Caco-2 (cell line): ENCODE results near the gene TTC28. TPM values are rescaled to one million over a fixed set of nuclear protein-coding genes. Genes with fewer than 3 reads are reported as not detected.

ENCODE experiments used
- BruUV-seq: library from RNA; stranded (reverse); fragments of 400-500 nt; replicated peaks from 2 replicates; lab custom pipeline; 2021; lab: Mats Ljungman, UMichigan
- CTCF ChIA-PET: fragments of 300-600 bp; sonication (Branson Sonifier 250); formaldehyde crosslinking; loops from one replicate; lab custom pipeline; 2022; ENCODE audit warnings: antibody characterized with exemption; lab: Charles Lee
- POLR2A ChIA-PET: fragments of 300-600 bp; sonication (Branson Sonifier 250); formaldehyde crosslinking; loops from one replicate; lab custom pipeline; 2022; ENCODE audit warnings: antibody characterized with exemption; lab: Charles Lee
- DNase-seq, 2 experiments: peaks; one replicate each; pipeline versions ENCODE4 v3.0.0 to v3.0.0-alpha.2; 2020 to 2022
- H3K27me3 ChIP-seq: replicated peaks from 2 replicates; pipeline ENCODE4 v1.6.0; 2011; ENCODE audit warnings: low read length; ENCODE audit not compliant: control insufficient read depth, insufficient read depth
- H3K36me3 ChIP-seq: 2 replicates; pipeline ENCODE4 v1.5.1; 2011; ENCODE audit warnings: low read length; ENCODE audit not compliant: control insufficient read depth, insufficient read depth
- H3K4me1 ChIP-seq: fragments of 250-450 bp; sonication (Bioruptor Pico); 2 replicates; pipeline ENCODE4 v1.5.1; 2020; ENCODE audit warnings: mild to moderate bottlenecking
- H3K4me3 ChIP-seq: 2 replicates; pipeline ENCODE4 v1.5.1; 2011; ENCODE audit warnings: low read depth, mild to moderate bottlenecking, control low read depth, low read length
- H3K9me3 ChIP-seq: fragments of 250-450 bp; sonication (Bioruptor Pico); 2 replicates; pipeline ENCODE4 v1.5.1; 2020; ENCODE audit warnings: mild to moderate bottlenecking, moderate library complexity
- H3K27ac Mint-ChIP-seq: one replicate; pipeline ENCODE4 v1.8.0; 2022; ENCODE audit warnings: mixed read lengths; ENCODE audit not compliant: unreplicated experiment
- H3K27me3 Mint-ChIP-seq: one replicate; pipeline ENCODE4 v1.8.0; 2022; ENCODE audit warnings: mixed read lengths; ENCODE audit not compliant: insufficient read depth, unreplicated experiment
- H3K36me3 Mint-ChIP-seq: one replicate; pipeline ENCODE4 v1.8.0; 2022; ENCODE audit warnings: mild to moderate bottlenecking, mixed read lengths; ENCODE audit not compliant: insufficient read depth, unreplicated experiment
- H3K4me1 Mint-ChIP-seq: one replicate; pipeline ENCODE4 v1.8.0; 2022; ENCODE audit warnings: low read depth, mixed read lengths; ENCODE audit not compliant: unreplicated experiment
- H3K4me3 Mint-ChIP-seq: one replicate; pipeline ENCODE4 v1.8.0; 2022; ENCODE audit warnings: mild to moderate bottlenecking, moderate library complexity, mixed read lengths; ENCODE audit not compliant: unreplicated experiment
- H3K9me3 Mint-ChIP-seq: one replicate; pipeline ENCODE4 v1.8.0; 2022; ENCODE audit warnings: mixed read lengths; ENCODE audit not compliant: unreplicated experiment
- intact Hi-C: fragments of 100-400 bp; cut with micrococcal nuclease; formaldehyde crosslinking; loops from one replicate; pipeline ENCODE4 v1.10.0; 2022; ENCODE audit not compliant: unreplicated experiment
- total RNA-seq: library from RNA; stranded (reverse); gene quantifications from 2 replicates; pipeline ENCODE4 v1.2.3, GENCODE V29; 2022
- TF ChIP-seq, protein P1 (sequence below), 2 experiments: fragments of 200-600 bp in 1 of 2; IDR thresholded peaks; 1 replicate in 1 of 2; 2 replicates in 1 of 2; pipeline versions ENCODE4 v1.5.1 to v1.8.0; 2011 to 2022; ENCODE audit warnings: antibody characterized with exemption in 1 of 2, control low read depth in 1 of 2, inconsistent platforms in 1 of 2, low read depth in 1 of 2, low read length in 1 of 2, mild to moderate bottlenecking in 1 of 2, moderate library complexity in 1 of 2; ENCODE audit not compliant: insufficient read depth in 1 of 2, severe bottlenecking in 1 of 2, unreplicated experiment in 1 of 2

The TTC28 gene
- total RNA-seq, 1 experiment from 2014 or later = 12.0 TPM

DNA sequence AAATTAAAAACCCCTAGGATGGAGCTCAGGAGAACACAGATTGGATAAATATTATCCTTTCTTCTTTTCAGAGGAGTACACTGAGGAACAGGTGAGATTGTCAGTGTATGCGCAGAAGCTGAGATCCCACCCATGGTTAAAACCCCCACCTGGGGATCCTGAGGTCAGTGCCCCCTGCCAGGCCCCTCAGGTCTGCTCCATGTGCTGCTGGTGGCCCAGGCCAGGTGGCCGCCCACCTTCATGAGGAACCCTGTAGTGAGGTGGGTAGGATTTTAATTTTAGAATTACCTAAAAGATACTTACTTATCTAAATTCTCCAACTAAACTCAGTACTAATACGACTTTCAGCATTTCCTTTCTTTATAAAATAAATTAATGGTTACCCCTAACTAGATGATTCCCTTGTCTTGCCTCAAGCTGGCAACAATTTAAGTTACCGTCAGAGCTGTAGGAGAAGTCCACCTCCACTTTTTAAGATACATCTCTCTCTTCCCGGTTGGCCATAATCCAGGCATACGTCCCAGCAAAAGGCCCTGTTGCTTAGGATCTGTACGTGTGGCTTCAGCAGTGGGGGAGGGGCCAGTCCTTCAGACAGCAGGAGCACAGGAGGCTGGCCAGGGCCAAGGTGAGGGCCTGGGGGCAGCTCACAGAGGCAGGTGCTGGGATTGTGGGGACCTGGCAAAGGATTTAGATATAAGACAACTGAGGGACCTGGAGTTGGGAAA lies 699.1 kb downstream of the TTC28 start:
- no peaks in the 10 kb centered on the region for H3K4me1 ChIP-seq
- Mint-ChIP-seq H3K36me3 (no peaks in the 10 kb centered on the region), H3K4me1 (no peaks in the 10 kb centered on the region), H3K27ac (no peak overlapping the region), H3K4me3 (no peak overlapping the region), H3K27me3 (no peaks in the 10 kb centered on the region), H3K9me3 (no peaks in the 10 kb centered on the region)
- H3K9me3 ChIP-seq = no peaks in the 10 kb centered on the region
- intact Hi-C loops = no loop called here
- H3K27me3 ChIP-seq = no peaks in the 10 kb centered on the region
- CTCF ChIA-PET = interaction anchor here (0.6 kb wide), 1 partner anchor 8 kb away, joined by 3 read pairs; no protein-coding TSS in a partner anchor
- H3K36me3 ChIP-seq = no peaks in the 10 kb centered on the region
- peak in 1 of 2 experiments; percentile 13 for DNase-seq
- BruUV-seq = no TSS peak
- TF ChIP-seq, protein P1, sequence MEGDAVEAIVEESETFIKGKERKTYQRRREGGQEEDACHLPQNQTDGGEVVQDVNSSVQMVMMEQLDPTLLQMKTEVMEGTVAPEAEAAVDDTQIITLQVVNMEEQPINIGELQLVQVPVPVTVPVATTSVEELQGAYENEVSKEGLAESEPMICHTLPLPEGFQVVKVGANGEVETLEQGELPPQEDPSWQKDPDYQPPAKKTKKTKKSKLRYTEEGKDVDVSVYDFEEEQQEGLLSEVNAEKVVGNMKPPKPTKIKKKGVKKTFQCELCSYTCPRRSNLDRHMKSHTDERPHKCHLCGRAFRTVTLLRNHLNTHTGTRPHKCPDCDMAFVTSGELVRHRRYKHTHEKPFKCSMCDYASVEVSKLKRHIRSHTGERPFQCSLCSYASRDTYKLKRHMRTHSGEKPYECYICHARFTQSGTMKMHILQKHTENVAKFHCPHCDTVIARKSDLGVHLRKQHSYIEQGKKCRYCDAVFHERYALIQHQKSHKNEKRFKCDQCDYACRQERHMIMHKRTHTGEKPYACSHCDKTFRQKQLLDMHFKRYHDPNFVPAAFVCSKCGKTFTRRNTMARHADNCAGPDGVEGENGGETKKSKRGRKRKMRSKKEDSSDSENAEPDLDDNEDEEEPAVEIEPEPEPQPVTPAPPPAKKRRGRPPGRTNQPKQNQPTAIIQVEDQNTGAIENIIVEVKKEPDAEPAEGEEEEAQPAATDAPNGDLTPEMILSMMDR (IDR thresholded peaks at IDR 0.05; ENCODE audit: insufficient read depth in 1 of 2, low read depth in 1 of 2, low read length in 1 of 2, severe bottlenecking in 1 of 2, unreplicated experiment in 1 of 2) = no peak
- POLR2A ChIA-PET = interaction anchor here (1.4 kb wide), 1 partner anchor 62 kb away, joined by 3 read pairs; the partner anchor contains the start of gene PITPNB
- H3K4me3 ChIP-seq = no peak overlapping the region

DNA sequence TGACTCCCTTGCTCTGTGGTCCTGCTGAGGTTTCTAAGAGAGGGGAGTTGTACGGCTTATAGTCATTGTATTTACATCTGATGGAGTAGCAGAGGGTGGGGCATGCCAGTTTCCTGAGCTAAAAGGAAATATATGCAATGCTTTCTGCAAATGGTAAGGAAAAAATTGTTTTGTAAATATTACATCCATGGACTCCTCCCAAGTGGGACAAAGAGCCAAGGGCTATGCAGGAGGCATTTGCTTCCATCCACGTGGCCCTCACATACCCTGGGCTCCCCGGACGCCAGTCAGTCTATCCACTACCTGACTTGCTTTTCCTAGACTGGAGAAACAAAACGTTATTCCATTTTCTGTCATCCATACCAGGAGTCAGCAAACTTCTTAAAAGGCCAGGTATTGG lies 700.8 kb downstream of the TTC28 start:
- POLR2A ChIA-PET = no interaction called here
- no peak overlapping the region for H3K4me3 ChIP-seq
- H3K9me3 Mint-ChIP-seq = no peaks in the 10 kb centered on the region
- H3K27me3 ChIP-seq = no peaks in the 10 kb centered on the region
- intact Hi-C loops = no loop called here
- TF ChIP-seq, protein P1 (IDR thresholded peaks at IDR 0.05; ENCODE audit: insufficient read depth in 1 of 2, low read depth in 1 of 2, low read length in 1 of 2, severe bottlenecking in 1 of 2, unreplicated experiment in 1 of 2) = no peak
- no peaks in the 10 kb centered on the region for H3K36me3 Mint-ChIP-seq
- BruUV-seq = no TSS peak
- no peaks in the 10 kb centered on the region for H3K4me1 Mint-ChIP-seq
- CTCF ChIA-PET = no interaction called here
- H3K4me1 ChIP-seq = no peaks in the 10 kb centered on the region
- H3K4me3 Mint-ChIP-seq = no peak overlapping the region
- no peaks in the 10 kb centered on the region for H3K9me3 ChIP-seq
- H3K27me3 Mint-ChIP-seq = no peaks in the 10 kb centered on the region
- H3K27ac Mint-ChIP-seq = no peak overlapping the region
- no peaks in the 10 kb centered on the region for H3K36me3 ChIP-seq
- DNase-seq = no peak

DNA sequence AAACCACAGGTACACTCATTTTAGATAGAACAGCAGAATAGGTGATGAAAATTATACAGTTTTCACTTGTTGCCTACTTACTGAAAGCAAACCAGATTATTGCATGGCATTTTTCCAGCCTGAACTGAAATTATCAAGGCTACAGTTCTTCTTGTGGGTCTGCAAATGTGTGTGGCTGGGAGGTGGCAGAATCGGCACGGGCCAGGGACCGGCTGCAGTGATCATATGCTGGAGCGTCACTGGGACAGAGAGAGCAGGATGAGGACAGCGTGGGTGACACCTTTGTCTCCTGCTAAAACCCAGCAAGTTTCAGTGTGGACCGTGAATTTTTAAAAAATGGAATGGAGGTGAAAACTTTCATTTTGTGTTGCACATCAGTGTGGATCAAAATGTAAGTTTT lies 701.3 kb downstream of the TTC28 start:
- no peak for DNase-seq
- Mint-ChIP-seq H3K27ac (no peak overlapping the region), H3K36me3 (no peaks in the 10 kb centered on the region), H3K4me1 (no peaks in the 10 kb centered on the region), H3K27me3 (no peaks in the 10 kb centered on the region), H3K4me3 (no peak overlapping the region), H3K9me3 (no peaks in the 10 kb centered on the region)
- BruUV-seq = no TSS peak
- H3K4me1 ChIP-seq = no peaks in the 10 kb centered on the region
- no peaks in the 10 kb centered on the region for H3K27me3 ChIP-seq
- POLR2A ChIA-PET = no interaction called here
- no peaks in the 10 kb centered on the region for H3K36me3 ChIP-seq
- no peaks in the 10 kb centered on the region for H3K9me3 ChIP-seq
- TF ChIP-seq, protein P1 (IDR thresholded peaks at IDR 0.05; ENCODE audit: insufficient read depth in 1 of 2, low read depth in 1 of 2, low read length in 1 of 2, severe bottlenecking in 1 of 2, unreplicated experiment in 1 of 2) = no peak
- intact Hi-C loops = no loop called here
- H3K4me3 ChIP-seq = no peak overlapping the region
- CTCF ChIA-PET = no interaction called here
